Mesothelial cell of epicardium (in vitro differentiated cells): Measurements from ENCODE around the gene MMP10. TPM values are rescaled to one million over a fixed set of nuclear protein-coding genes. Genes with fewer than 3 reads are reported as not detected.

Experiments
- DNase-seq, 2 experiments: peaks; one replicate each; pipeline ENCODE4 v3.0.0; 2021; ENCODE audit warnings: low spot score in 2 of 2; ENCODE audit not compliant: unreplicated experiment in 2 of 2
- H3K27ac Mint-ChIP-seq: 2 replicates; pipeline ENCODE4 v1.8.0; 2021; ENCODE audit warnings: mixed read lengths
- H3K27me3 Mint-ChIP-seq: 2 replicates; pipeline ENCODE4 v1.8.0; 2021; ENCODE audit warnings: low read depth, mixed read lengths
- H3K36me3 Mint-ChIP-seq: 2 replicates; pipeline ENCODE4 v1.8.0; 2021; ENCODE audit warnings: mixed read lengths
- H3K4me1 Mint-ChIP-seq: 2 replicates; pipeline ENCODE4 v1.8.0; 2021; ENCODE audit warnings: mixed read lengths
- H3K4me3 Mint-ChIP-seq: 2 replicates; pipeline ENCODE4 v1.8.0; 2021; ENCODE audit warnings: mild to moderate bottlenecking, moderate library complexity, mixed read lengths
- H3K9me3 Mint-ChIP-seq: 2 replicates; pipeline ENCODE4 v1.8.0; 2021; ENCODE audit warnings: mixed read lengths
- CTCF ChIP-seq: fragments of 200-600 bp; sonication (generic); IDR thresholded peaks from one replicate; pipeline ENCODE4 v1.5.0; 2021; ENCODE audit warnings: antibody characterized with exemption; ENCODE audit not compliant: unreplicated experiment
- total RNA-seq: library from RNA; stranded (reverse); gene quantifications from 3 replicates; pipeline ENCODE4 v1.2.1, GENCODE V29; 2021

MMP10 gene
- not detected in 3 replicates for total RNA-seq

- Mint-ChIP-seq H3K4me3 (no peak within 1 kb of the TSS), H3K9me3 (peaks cover 13% of the 10 kb centered on the region), H3K27me3 (no peaks in the 10 kb centered on the region), H3K27ac (no peak within 1 kb of the TSS), H3K36me3 (no peaks in the 10 kb centered on the region), H3K4me1 (peaks cover 16% of the 10 kb centered on the region)
- no peak for TF ChIP-seq CTCF
- no peak for DNase-seq
Observed at GRCh38 chr11:102780491-102780918, at the start of gene MMP10. Gene MMP10 (minus strand): TSS chr11:102780628. CDS start chr11:102780591, 37 bp downstream.

- Mint-ChIP-seq H3K36me3 (peaks cover 2% of the 10 kb centered on the region), H3K9me3 (peaks cover 12% of the 10 kb centered on the region), H3K27ac (no peak overlapping the region), H3K4me3 (no peak overlapping the region), H3K4me1 (peaks cover 6% of the 10 kb centered on the region), H3K27me3 (no peaks in the 10 kb centered on the region)
- TF ChIP-seq CTCF = no peak
- no peak for DNase-seq
Observed at GRCh38 chr11:102829316-102830000, 49.0 kb upstream of the MMP10 start.

GRCh38 chr11:102824556-102824955 lies 44.1 kb upstream of the MMP10 start:
- no peak for TF ChIP-seq CTCF
- H3K27ac Mint-ChIP-seq = no peak overlapping the region
- H3K4me1 Mint-ChIP-seq = peaks cover 2% of the 10 kb centered on the region
- peaks cover 12% of the 10 kb centered on the region for H3K9me3 Mint-ChIP-seq
- H3K4me3 Mint-ChIP-seq = no peak overlapping the region
- peaks cover 2% of the 10 kb centered on the region for H3K36me3 Mint-ChIP-seq
- DNase-seq = no peak
- H3K27me3 Mint-ChIP-seq = no peaks in the 10 kb centered on the region

- no peaks in the 10 kb centered on the region for H3K27me3 Mint-ChIP-seq
- no peaks in the 10 kb centered on the region for H3K36me3 Mint-ChIP-seq
- DNase-seq = no peak
- H3K9me3 Mint-ChIP-seq = peaks cover 31% of the 10 kb centered on the region
- no peaks in the 10 kb centered on the region for H3K4me1 Mint-ChIP-seq
- no peak overlapping the region for H3K27ac Mint-ChIP-seq
- H3K4me3 Mint-ChIP-seq = no peak overlapping the region
- TF ChIP-seq CTCF = no peak
Observed at GRCh38 chr11:102819491-102819890, 39.1 kb upstream of the MMP10 start.

- TF ChIP-seq CTCF = no peak
- Mint-ChIP-seq H3K9me3 (peaks cover 28% of the 10 kb centered on the region), H3K27me3 (no peaks in the 10 kb centered on the region), H3K4me1 (peaks cover 4% of the 10 kb centered on the region), H3K27ac (no peak overlapping the region), H3K4me3 (no peak overlapping the region), H3K36me3 (no peaks in the 10 kb centered on the region)
- no peak for DNase-seq
Observed at GRCh38 chr11:102813484-102813883, 33.1 kb upstream of the MMP10 start.
